Endothelial cell of umbilical vein (primary cell): Measurements from ENCODE around the gene MCM8. TPM values are rescaled to one million over a fixed set of nuclear protein-coding genes. Genes with fewer than 3 reads are reported as not detected.

ENCODE experiments used
- BruUV-seq: library from RNA; stranded (reverse); fragments of 400-500 nt; replicated peaks from 2 replicates; lab custom pipeline; 2021; lab: Mats Ljungman, UMichigan
- CTCF ChIA-PET: fragments of 300-600, 350-600 bp; sonication (Branson Sonifier 250); formaldehyde crosslinking; loops from one replicate; lab custom pipeline; 2021; ENCODE audit warnings: antibody characterized with exemption, inconsistent platforms; lab: Charles Lee
- POLR2A ChIA-PET: fragments of 300-600, 350-600 bp; sonication (Branson Sonifier 250); formaldehyde crosslinking; loops from one replicate; lab custom pipeline; 2021; ENCODE audit warnings: antibody characterized with exemption, inconsistent platforms; lab: Charles Lee
- DNase-seq: peaks from one replicate; pipeline ENCODE4 v3.0.0-alpha.2; 2011; ENCODE audit warnings: low read depth, low spot score
- FAIRE-seq: peaks from 2 replicates; lab custom pipeline; 2011; peaks lifted over from hg19 to GRCh38; lab: Jason Lieb, UNC
- H2AFZ ChIP-seq: 2 replicates; pipeline ENCODE4 v1.6.0; 2012; ENCODE audit warnings: low read depth, low read length, control low read depth, inconsistent platforms
- H3K27ac ChIP-seq: 2 replicates; pipeline ENCODE4 v1.5.1; 2011; ENCODE audit warnings: low read depth, mild to moderate bottlenecking, control low read depth, low read length, moderate library complexity; ENCODE audit not compliant: insufficient read depth
- H3K27me3 ChIP-seq, 2 experiments: 2 replicates each; pipeline versions ENCODE4 v1.6.0 to v1.6.1; 2011; ENCODE audit warnings: low read length in 2 of 2, mixed read lengths in 1 of 2; ENCODE audit not compliant: control insufficient read depth in 2 of 2, insufficient read depth in 2 of 2
- H3K36me3 ChIP-seq, 2 experiments: 2 replicates in 1 of 2; 3 replicates in 1 of 2; pipeline ENCODE4 v1.5.1; 2011; ENCODE audit warnings: low read length in 2 of 2, mild to moderate bottlenecking in 1 of 2, moderate library complexity in 1 of 2; ENCODE audit not compliant: control insufficient read depth in 2 of 2, insufficient read depth in 2 of 2; ENCODE audit errors: extremely low read depth in 1 of 2
- H3K4me1 ChIP-seq: 3 replicates; pipeline ENCODE4 v1.5.1; 2011; ENCODE audit warnings: mild to moderate bottlenecking, low read length; ENCODE audit not compliant: control insufficient read depth, insufficient read depth; ENCODE audit errors: extremely low read depth
- H3K4me2 ChIP-seq: 2 replicates; pipeline ENCODE4 v1.6.1; 2011; ENCODE audit warnings: low read length, control low read depth, mixed read lengths; ENCODE audit not compliant: insufficient read depth
- H3K4me3 ChIP-seq, 3 experiments: fragments of 200-600 bp in 1 of 3; sonication (generic), shearing (Covaris generic) in 1 of 3; replicated peaks in 1 of 3; 2 replicates each; pipeline ENCODE4 v1.5.1; 2011 to 2016; ENCODE audit warnings: control low read depth in 3 of 3, low read length in 3 of 3, mild to moderate bottlenecking in 2 of 3, inconsistent platforms in 1 of 3, low read depth in 1 of 3, moderate library complexity in 1 of 3; ENCODE audit not compliant: insufficient read depth in 1 of 3
- H3K79me2 ChIP-seq: 2 replicates; pipeline ENCODE4 v1.6.0; 2012; ENCODE audit warnings: low read length, inconsistent platforms; ENCODE audit not compliant: control insufficient read depth, insufficient read depth
- H3K9ac ChIP-seq: replicated peaks from 2 replicates; pipeline ENCODE3; 2011; ENCODE audit warnings: low read length, control low read depth; ENCODE audit not compliant: insufficient read depth; ENCODE audit errors: extremely low read depth
- H3K9me1 ChIP-seq: replicated peaks from 3 replicates; pipeline ENCODE4 v1.6.0; 2011; ENCODE audit warnings: mild to moderate bottlenecking, low read length; ENCODE audit not compliant: control insufficient read depth, insufficient read depth; ENCODE audit errors: extremely low read depth
- H3K9me3 ChIP-seq: replicated peaks from 2 replicates; pipeline ENCODE4 v1.5.1; 2012; ENCODE audit warnings: low read length, inconsistent platforms; ENCODE audit not compliant: control insufficient read depth, insufficient read depth
- H4K20me1 ChIP-seq: replicated peaks from 2 replicates; pipeline ENCODE3; 2011; ENCODE audit warnings: mild to moderate bottlenecking, low read length; ENCODE audit not compliant: control insufficient read depth, insufficient read depth; ENCODE audit errors: extremely low read depth
- POLR2A ChIP-seq: IDR thresholded peaks from 2 replicates; pipeline ENCODE4 v1.6.1; 2012; ENCODE audit warnings: low read depth, mild to moderate bottlenecking, control low read depth, low read length
- POLR2AphosphoS5 ChIP-seq: IDR thresholded peaks from 2 replicates; pipeline ENCODE4 v1.6.1; 2012; ENCODE audit warnings: low read depth, mild to moderate bottlenecking, control low read depth, low read length, moderate library complexity; ENCODE audit not compliant: insufficient read depth
- dilution Hi-C: fragments of 300-500 bp; cut with MboI; formaldehyde crosslinking; loops from one replicate; pipeline ENCODE4 v1.15.0; 2019; ENCODE audit warnings: low sequenced_read_pairs; ENCODE audit not compliant: extremely low pct_ligation_motif_present
- intact Hi-C: fragments of 100-400 bp; cut with micrococcal nuclease; formaldehyde crosslinking; loops from one replicate; pipeline ENCODE4 v1.10.0; 2022
- polyA plus RNA-seq, 4 experiments: library from polyadenylated mRNA; depleted of rRNA in 3 of 4; stranded (reverse) in 3 of 4; unstranded in 1 of 4; fragments of >200 nt; gene quantifications; 2 replicates each; pipeline versions ENCODE4 v1.2.1 to v1.2.3, GENCODE V29; 2011 to 2012; ENCODE audit warnings: missing spikeins in 1 of 4
- total RNA-seq: library from RNA; stranded (reverse); gene quantifications from 2 replicates; pipeline ENCODE4 v1.2.3, GENCODE V29; 2021

Gene MCM8
- total and polyA plus RNA-seq, 2 donors (not counting 3 experiments of a cell fraction or from before 2014, with no cell fraction given), result 2.9 to 14.4 TPM

DNA sequence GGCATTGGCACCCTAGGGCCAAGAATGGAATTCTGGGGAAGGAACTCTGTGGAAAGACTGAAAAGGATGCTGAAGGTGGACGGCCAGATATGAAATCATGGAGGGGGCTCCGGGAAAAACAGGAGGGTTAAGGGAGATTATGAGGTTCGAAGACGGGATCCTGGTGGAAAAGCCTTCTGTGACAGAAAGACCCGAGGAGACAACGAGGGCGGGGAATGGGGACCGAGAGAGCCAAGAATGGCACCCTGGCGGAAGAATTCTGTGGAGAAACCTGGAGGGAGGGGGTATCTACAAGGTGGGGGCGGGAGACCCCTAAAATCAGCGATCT is 545 bp upstream of the MCM8 start:
- peak overlapping the region; percentile 81 for H3K9ac ChIP-seq
- FAIRE-seq, result no peak
- intact Hi-C loops, result loop anchor here (1.0 kb wide), 5 partner anchors 31 to 421 kb away; partner anchors contain the start of gene SHLD1
- H3K4me2 ChIP-seq, result peak overlapping the region; percentile 86
- ChIA-PET POLR2A (no interaction called here), CTCF (no interaction called here)
- peak overlapping the region; percentile 83 for H2AFZ ChIP-seq
- dilution Hi-C loops, result no loop called here
- peaks cover 24% of the 10 kb centered on the region for H3K4me1 ChIP-seq
- H3K4me3 ChIP-seq, result peak overlapping the region; percentile 72 to 93 (median 81)
- H3K9me1 ChIP-seq, result no peaks in the 10 kb centered on the region
- TSS peak; percentile 43 for BruUV-seq
- peak overlapping the region; percentile 58 for H3K27ac ChIP-seq
- H3K27me3 ChIP-seq, result no peaks in the 10 kb centered on the region
- no peak for DNase-seq
- peaks cover 37% of the 10 kb centered on the region for H3K79me2 ChIP-seq
- H3K36me3 ChIP-seq, result no peaks in the 10 kb centered on the region
- TF ChIP-seq POLR2A, result no peak
- no peaks in the 10 kb centered on the region for H3K9me3 ChIP-seq
- no peaks in the 10 kb centered on the region for H4K20me1 ChIP-seq

- H3K4me3 ChIP-seq, result no peak overlapping the region
- no peaks in the 10 kb centered on the region for H3K9me1 ChIP-seq
- no peak overlapping the region for H3K4me2 ChIP-seq
- POLR2A ChIA-PET, result no interaction called here
- no peaks in the 10 kb centered on the region for H3K9me3 ChIP-seq
- no peaks in the 10 kb centered on the region for H3K79me2 ChIP-seq
- intact Hi-C loops, result no loop called here
- TF ChIP-seq POLR2AphosphoS5 (no peak), POLR2A (no peak)
- no TSS peak for BruUV-seq
- FAIRE-seq, result no peak
- no peaks in the 10 kb centered on the region for H3K4me1 ChIP-seq
- H3K9ac ChIP-seq, result no peak overlapping the region
- no peaks in the 10 kb centered on the region for H3K27me3 ChIP-seq
- H3K27ac ChIP-seq, result no peak overlapping the region
- no peak overlapping the region for H2AFZ ChIP-seq
- dilution Hi-C loops, result no loop called here
- CTCF ChIA-PET, result interaction anchor here (0.8 to 2.0 kb wide), 2 partner anchors 36 to 410 kb away, joined by 3 to 5 read pairs; no protein-coding TSS in a partner anchor
- DNase-seq, result no peak
- peaks cover 0 to 5% of the 10 kb centered on the region in 2 experiments for H3K36me3 ChIP-seq
- no peaks in the 10 kb centered on the region for H4K20me1 ChIP-seq
Measured at GRCh38 chr20:5967469-5967868, 17.0 kb downstream of the MCM8 start.
